ENCODE results near the gene XAB2. TPM values are rescaled to one million over a fixed set of nuclear protein-coding genes. Genes with fewer than 3 reads are reported as not detected.

Gene XAB2
- total and polyA plus RNA-seq, 10 donors: 31.8 to 52.2 (median 42.7) TPM

DNA sequence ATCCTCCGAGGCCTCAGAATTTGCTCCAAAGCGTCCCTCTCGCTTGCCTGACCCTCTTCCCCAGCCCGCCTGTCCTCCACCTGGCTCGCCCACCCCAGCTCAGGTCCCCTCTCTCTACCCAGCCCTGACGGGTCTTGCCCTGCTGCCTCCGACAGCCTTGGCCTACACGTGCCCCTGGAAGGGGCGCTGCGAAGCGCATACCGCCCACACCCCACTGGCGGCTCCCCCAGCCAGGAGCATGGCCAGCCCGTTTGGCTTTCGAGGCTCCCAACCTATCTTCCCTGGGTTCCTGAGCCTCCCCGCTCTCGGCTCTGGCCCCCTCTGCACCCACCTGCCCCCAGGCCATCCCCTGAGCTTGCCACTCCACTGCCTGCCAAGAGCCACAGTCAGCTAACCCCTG lies 4.5 kb downstream of the XAB2 start:
- H3K36me3 ChIP-seq: peaks cover 10 to 83% (median 70%) of the 10 kb centered on the region in 6 donors
- H3K27ac ChIP-seq: no peak overlapping the region
- no peak overlapping the region for H3K4me3 ChIP-seq
- DNase-seq: no peak
- H3K27me3 ChIP-seq (replicated peaks in 1 of 7): no peaks in the 10 kb centered on the region
- intact Hi-C loops (cut with DNase I; ENCODE audit: low total_unique reads): no loop called here
- peaks cover 10 to 35% (median 24%) of the 10 kb centered on the region in 6 donors for H3K4me1 ChIP-seq
- WGBS, 5 donors: 86 to 95% (median 93%) methylated on average over 17 of the region's 17 CpGs
- TF ChIP-seq, protein P1, sequence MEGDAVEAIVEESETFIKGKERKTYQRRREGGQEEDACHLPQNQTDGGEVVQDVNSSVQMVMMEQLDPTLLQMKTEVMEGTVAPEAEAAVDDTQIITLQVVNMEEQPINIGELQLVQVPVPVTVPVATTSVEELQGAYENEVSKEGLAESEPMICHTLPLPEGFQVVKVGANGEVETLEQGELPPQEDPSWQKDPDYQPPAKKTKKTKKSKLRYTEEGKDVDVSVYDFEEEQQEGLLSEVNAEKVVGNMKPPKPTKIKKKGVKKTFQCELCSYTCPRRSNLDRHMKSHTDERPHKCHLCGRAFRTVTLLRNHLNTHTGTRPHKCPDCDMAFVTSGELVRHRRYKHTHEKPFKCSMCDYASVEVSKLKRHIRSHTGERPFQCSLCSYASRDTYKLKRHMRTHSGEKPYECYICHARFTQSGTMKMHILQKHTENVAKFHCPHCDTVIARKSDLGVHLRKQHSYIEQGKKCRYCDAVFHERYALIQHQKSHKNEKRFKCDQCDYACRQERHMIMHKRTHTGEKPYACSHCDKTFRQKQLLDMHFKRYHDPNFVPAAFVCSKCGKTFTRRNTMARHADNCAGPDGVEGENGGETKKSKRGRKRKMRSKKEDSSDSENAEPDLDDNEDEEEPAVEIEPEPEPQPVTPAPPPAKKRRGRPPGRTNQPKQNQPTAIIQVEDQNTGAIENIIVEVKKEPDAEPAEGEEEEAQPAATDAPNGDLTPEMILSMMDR (IDR thresholded peaks at IDR 0.05 in 8 of 11, conservative IDR thresholded peaks at IDR 0.05 in 3 of 11): no peak
- TF ChIP-seq POLR2AphosphoS5 (IDR thresholded peaks at IDR 0.05) (peak in 2 of 3 donors; percentile 4 to 19), POLR2A (IDR thresholded peaks at IDR 0.05) (no peak)
- H3K9me3 ChIP-seq: no peaks in the 10 kb centered on the region

DNA sequence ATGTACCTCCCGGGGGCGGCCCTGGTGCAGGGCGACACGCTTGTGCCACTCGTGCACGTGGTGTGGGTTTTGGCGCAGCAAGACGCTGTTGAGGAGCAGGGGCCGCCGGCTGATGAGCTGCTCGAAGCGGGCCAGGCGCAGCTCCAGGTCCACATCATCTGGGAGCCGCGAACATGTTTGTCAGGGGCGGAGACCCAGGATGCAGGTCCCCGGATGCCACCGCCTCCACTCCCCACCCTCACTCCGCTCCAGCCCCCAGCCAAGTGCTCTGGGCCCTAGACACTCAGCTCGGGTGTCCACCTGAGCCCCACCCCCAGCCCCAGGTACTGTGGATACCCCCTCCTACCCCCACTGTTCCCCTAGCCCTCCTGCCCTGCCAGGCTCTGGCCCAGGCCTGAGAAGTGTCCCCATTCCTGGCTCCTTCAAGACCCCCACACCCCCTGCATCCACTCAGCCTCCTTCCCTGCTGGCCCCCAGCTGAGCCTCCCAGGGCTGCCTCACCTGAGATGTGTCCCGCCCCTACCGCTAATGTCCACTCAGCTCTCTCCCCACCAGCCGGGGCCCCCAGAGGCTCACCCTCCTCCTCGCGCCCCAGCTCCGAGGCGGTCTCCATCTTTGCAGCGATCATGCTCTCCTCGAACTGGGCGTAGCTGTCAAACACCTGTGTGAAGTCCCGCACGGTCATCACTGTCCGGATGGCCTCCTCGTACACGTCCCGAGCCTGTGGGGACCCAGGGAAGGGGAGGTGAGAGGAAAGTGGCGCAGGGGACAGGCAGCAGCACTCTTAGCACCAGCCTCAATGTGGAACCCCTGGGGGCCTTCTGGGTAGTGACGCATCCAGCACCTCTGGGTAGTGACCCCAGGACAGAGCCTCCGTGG lies 5.4 kb downstream of the XAB2 start:
- intact Hi-C loops (cut with DNase I; ENCODE audit: low total_unique reads): no loop called here
- 95 to 98% (median 96%) methylated on average over 28 to 39 of the region's 39 CpGs for whole genome bisulfite sequencing, 5 donors
- TF ChIP-seq, protein P1 (IDR thresholded peaks at IDR 0.05 in 8 of 11, conservative IDR thresholded peaks at IDR 0.05 in 3 of 11): no peak
- TF ChIP-seq POLR2AphosphoS5 (IDR thresholded peaks at IDR 0.05): peak in 1 of 3 donors; percentile 5
- no peak for TF ChIP-seq POLR2A (IDR thresholded peaks at IDR 0.05)
- Histone ChIP-seq H3K27me3 (replicated peaks in 1 of 7) (no peaks in the 10 kb centered on the region), H3K9me3 (no peaks in the 10 kb centered on the region), H3K4me3 (no peak overlapping the region), H3K27ac (no peak overlapping the region), H3K36me3 (peaks cover 10 to 92% (median 78%) of the 10 kb centered on the region in 6 donors), H3K4me1 (peaks cover 10 to 40% (median 27%) of the 10 kb centered on the region in 6 donors)
- DNase-seq: no peak

DNA sequence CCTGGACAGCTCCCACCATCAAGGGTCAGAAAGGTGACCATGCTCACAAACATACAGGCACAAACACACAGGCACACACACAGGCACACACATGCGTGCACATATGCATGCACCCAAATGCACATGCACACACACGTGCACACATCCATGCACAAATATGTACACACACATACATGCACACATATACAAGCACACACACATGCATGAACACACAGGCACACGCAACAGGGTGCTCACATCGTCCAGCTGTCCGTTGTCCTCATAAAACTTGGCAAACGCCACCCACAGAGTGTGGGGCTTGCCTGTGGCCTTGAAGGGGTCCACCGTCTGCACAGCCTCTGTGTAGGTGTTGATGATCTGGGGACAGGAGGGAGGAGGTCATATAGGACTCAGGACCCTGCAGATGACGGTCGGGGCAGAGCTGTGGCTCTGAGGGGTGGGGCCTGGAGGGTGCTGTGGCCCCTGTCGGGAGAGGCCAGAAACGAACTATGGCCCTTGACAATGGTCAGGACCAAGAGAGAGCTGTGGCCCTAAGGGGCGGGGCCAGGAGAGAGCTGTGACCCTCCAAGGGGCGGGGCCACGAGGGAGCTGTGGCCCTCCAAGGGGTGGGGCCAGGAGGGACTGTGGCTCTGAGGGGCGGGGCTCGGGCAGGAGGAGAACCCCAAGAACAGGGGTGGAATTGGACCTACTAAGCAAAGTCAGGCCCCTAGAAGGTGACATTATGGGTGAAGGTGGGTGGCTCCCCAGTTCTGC lies 6.2 kb downstream of the XAB2 start:
- TF ChIP-seq POLR2A (IDR thresholded peaks at IDR 0.05) (no peak), POLR2AphosphoS5 (IDR thresholded peaks at IDR 0.05) (no peak)
- TF ChIP-seq, protein P1 (IDR thresholded peaks at IDR 0.05 in 8 of 11, conservative IDR thresholded peaks at IDR 0.05 in 3 of 11): no peak
- Histone ChIP-seq H3K27me3 (replicated peaks in 1 of 7) (no peaks in the 10 kb centered on the region), H3K4me3 (no peak overlapping the region), H3K27ac (no peak overlapping the region), H3K4me1 (peaks cover 3 to 40% (median 23%) of the 10 kb centered on the region in 6 donors), H3K36me3 (peaks cover 10 to 100% (median 81%) of the 10 kb centered on the region in 6 donors), H3K9me3 (no peaks in the 10 kb centered on the region)
- DNase-seq: no peak
- WGBS, 5 donors: 86 to 95% (median 90%) methylated on average over 13 to 16 of the region's 16 CpGs
- intact Hi-C loops (cut with DNase I; ENCODE audit: low total_unique reads): no loop called here
